GM19324 (cell line): Measurements from ENCODE around the gene STAT6.
"Not testable (repeated sequence)": the region's sequence is repeated elsewhere in the genome, so short reads cannot be mapped to it uniquely, and the experiment has no call there.

ENCODE experiments used
- ATAC-seq: cut with Tn5 transposase; IDR thresholded peaks from one replicate; pipeline ENCODE4 v1.9.1; 2021; ENCODE audit warnings: mild to moderate bottlenecking, moderate library complexity; ENCODE audit not compliant: unreplicated experiment, low FRiP score

Gene STAT6

GRCh38 chr12:57058454-57058853 is 52.7 kb downstream of the STAT6 start:
- no peak for ATAC-seq

DNA sequence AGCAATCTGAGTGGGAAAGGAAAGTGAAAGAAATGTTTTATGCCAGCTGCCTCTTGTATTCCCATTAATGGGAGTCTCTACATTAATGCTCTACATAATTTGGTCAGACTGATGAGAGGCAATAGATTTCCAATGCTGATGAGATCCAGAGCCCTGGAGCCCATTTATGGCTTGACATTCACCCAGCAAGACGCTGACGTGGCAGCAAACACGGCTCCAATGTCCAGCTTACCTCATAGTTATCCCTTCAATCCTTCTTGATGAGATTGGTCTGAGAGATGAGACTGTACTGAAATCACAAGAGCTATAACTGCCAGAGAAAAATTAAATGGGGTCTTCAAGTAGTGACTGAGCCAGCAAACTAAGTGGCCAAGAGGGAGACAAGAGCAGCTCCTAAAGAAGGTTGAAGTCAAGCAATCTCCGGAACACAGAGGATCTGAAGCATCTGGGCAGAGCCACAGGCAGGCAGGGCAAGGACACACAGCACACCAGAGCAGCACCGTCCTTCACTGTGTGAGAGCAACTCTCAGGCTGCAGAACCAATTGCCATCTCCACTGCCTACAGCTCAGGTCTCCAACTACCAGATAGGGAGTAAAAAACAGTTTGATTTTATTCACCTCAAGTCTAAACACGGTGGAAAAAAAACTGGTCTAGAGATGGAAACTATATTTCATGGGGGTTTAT is 54.0 kb downstream of the STAT6 start:
- ATAC-seq, result no peak

GRCh38 chr12:57055824-57056223 is 55.3 kb downstream of the STAT6 start:
- ATAC-seq, result no peak

GRCh38 chr12:57053901-57054300 is 57.3 kb downstream of the STAT6 start:
- ATAC-seq, result not testable (repeated sequence)

DNA sequence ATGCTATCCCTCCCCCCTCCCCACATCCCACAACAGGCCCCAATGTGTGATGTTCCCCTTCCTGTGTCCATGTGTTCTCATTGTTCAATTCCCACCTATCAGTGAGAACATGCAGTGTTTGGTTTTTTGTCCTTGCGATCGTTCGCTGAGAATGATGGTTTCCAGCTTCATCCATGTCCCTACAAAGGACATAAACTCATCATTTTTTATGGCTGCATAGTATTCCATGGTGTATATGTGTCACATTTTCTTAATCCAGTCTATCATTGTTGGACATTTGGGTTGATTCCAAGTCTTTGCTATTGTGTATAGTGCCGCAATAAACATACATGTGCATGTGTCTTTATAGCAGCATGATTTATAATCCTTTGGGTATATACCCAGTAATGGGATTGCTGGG is 58.0 kb downstream of the STAT6 start:
- ATAC-seq, result not testable (repeated sequence)

DNA sequence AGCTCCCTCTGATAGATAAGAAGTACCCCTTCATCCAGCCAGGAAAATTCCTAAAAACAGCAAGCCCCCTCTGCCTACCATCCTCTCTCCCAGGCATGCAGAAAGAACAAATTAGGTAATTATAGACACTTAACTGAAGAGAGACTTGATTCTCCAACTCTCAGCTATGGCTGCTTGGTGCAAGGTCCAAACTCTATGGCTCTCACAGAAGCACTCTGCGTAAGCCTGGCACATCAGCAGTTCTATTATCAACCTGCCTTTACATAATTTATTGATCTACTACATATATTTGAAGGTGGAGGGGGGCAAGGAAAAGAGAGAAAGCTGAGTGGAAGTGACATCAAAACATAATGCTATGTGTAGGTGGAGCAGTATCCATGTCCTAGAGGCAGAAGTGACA is 60.2 kb downstream of the STAT6 start:
- ATAC-seq, result no peak

- no peak for ATAC-seq
Measured at GRCh38 chr12:57049890-57050289, 61.3 kb downstream of the STAT6 start, which contains the start of gene MYO1A. Gene MYO1A (minus strand): TSS chr12:57050129. CDS start chr12:57048323, 1,806 bp downstream.

- ATAC-seq, result no peak
Measured at GRCh38 chr12:57049119-57049446, 62.1 kb downstream of the STAT6 start.

DNA sequence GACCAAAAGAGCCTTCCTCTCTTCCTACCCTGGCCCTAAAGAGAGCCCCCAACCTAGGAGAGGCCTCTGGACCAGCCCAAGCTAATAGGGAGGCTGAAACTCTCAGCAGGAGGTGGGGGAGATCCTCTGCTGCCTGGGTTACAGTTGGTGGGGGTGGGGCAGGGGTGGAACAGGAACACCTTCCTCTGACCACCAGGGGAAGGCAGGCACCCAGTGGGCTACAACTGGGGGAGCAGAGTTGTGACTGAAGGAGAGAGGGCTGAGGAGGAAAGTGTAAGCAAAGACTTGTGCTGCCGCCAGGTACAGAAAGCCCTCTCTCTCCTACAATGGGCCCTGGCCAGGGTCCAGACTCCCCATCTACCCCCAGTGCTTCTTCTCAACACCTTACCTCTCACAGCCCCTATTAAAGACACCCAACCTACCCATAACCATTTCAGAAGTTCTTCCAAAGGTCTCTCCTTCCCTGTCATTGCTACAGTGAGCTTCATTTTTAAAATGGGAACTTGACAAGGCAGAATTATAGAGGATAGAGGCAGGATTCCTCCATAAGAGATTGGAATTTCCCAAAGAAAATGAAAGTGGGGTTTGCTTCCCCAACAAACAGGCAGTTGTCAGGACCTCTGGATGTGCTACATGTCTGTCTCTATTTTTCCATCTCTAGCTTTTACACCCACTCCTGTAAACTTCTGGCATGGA is 62.6 kb downstream of the STAT6 start:
- no peak for ATAC-seq

- no peak for ATAC-seq
Measured at GRCh38 chr12:57047981-57048380, 63.2 kb downstream of the STAT6 start.

DNA sequence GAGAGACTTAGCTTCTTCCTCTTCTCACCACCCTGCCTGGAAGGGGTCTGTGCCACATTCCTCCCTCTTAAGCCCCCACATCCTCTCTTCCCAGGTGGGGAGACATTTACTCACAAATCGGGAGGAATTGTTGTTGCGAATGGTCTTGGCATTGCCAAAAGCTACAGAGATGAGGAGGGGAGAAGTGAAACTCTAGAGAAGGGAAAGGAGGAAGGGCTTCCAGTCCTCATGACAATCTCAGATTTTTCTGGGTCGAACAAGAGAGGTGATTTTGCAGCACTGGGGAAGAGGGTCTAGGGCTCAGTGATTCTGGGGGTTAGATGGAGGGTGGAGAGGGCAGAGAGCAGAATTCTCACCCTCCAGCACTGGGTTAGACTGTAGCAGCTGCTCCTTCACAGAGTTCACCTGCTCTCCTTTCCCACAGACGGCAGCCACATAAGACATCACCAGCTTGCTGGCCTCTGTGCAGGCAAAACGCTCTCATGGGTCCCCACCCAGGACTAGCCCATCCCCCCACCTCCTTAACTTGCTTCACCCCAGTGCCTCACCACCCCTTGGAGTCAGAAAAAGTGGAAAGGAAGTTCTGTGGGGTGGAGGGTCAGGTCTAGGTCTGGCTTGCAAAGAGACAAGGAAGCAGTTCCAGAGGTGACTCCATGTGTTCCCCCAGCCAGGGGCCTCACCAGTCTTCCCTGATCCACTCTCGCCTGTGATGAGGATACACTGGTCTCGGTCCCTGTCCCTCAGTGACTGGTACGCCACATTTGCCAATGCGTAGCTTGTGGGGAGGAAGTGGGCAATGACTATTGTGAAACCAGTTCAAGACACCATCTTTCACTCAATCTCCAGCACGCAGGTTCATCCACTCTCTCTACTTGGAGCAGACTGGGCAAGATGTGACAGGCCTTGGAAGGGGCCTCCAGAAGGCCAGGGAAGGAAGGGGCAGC is 63.9 kb downstream of the STAT6 start:
- no peak for ATAC-seq

DNA sequence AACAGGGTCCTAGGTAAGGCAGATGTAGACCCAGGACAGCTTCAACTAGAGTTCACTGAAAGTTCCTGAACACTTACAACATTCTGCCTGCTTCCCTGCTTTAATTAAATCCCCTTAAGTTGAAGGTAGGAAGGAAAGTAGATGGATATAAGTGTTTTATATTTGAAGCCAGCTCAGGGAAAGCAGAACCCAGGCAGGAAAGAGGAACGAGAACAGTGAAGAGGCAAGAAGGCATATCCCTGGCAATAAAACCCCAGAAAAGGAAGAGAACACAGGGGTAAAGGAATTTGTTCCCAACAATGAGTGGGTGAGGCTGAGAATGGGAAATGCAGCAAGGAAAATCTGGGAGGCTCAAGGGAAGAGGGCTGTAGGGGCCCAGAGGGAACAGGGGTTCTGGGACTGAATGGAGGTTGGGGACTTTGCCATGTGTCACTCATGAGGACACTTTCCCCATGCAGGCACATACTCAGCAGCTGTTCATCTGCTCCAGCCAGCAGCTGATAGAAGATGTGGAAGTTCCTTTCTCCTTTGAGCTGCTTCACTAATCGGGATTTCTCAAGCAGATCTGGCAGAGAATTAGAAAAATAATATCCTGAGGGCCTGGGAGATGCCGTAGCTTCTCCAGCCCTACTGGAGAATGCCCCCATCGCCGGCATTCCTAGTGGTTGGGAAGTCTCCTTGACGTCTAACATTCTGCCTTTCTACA is 64.9 kb downstream of the STAT6 start:
- no peak for ATAC-seq
